HEK293 (cell line): ENCODE measurements around the gene BET1L.
A peak's percentile ranks its signal among the peaks of the same experiment; 100 is the strongest.

ENCODE experiments used
- HOXA7 ChIP-seq: sonication (generic); formaldehyde crosslinking; IDR thresholded peaks from 2 replicates; pipeline ENCODE4 v1.8.1; 2022; ENCODE audit warnings: missing genetic modification reagents, borderline replicate concordance
- KLF8 ChIP-seq: fragments of 450-650 bp; formaldehyde crosslinking; IDR thresholded peaks from 2 replicates; pipeline ENCODE4 v1.5.1; 2016; ENCODE audit warnings: missing biosample characterization, missing genetic modification characterization
- RBAK ChIP-seq: fragments of 450-650 bp; formaldehyde crosslinking; IDR thresholded peaks from 2 replicates; pipeline ENCODE4 v1.5.1; 2016; ENCODE audit warnings: missing biosample characterization, missing genetic modification characterization
- TRIM28 ChIP-seq: IDR thresholded peaks from 2 replicates; pipeline ENCODE4 v1.6.1; 2011; ENCODE audit warnings: low read length, control low read depth, borderline replicate concordance
- ZBTB17 ChIP-seq: fragments of 450-650 bp; formaldehyde crosslinking; IDR thresholded peaks from 2 replicates; pipeline ENCODE4 v1.5.1; 2016; ENCODE audit warnings: missing biosample characterization, missing genetic modification characterization
- ZEB2 ChIP-seq: fragments of 450-650 bp; formaldehyde crosslinking; IDR thresholded peaks from 2 replicates; pipeline ENCODE4 v1.5.1; 2016; ENCODE audit warnings: missing biosample characterization, missing genetic modification characterization
- ZNF114 ChIP-seq: fragments of 450-650 bp; formaldehyde crosslinking; IDR thresholded peaks from 2 replicates; pipeline ENCODE4 v1.5.0; 2017; ENCODE audit warnings: missing biosample characterization, missing genetic modification characterization
- ZNF133 ChIP-seq: fragments of 450-650 bp; formaldehyde crosslinking; IDR thresholded peaks from 2 replicates; pipeline ENCODE4 v1.5.1; 2016; ENCODE audit warnings: missing biosample characterization, missing genetic modification characterization
- ZNF24 ChIP-seq: fragments of 450-650 bp; formaldehyde crosslinking; IDR thresholded peaks from 2 replicates; pipeline ENCODE4 v1.5.1; 2016; ENCODE audit warnings: missing biosample characterization, missing genetic modification characterization
- ZNF302 ChIP-seq: fragments of 450-650 bp; formaldehyde crosslinking; IDR thresholded peaks from 2 replicates; pipeline ENCODE4 v1.5.1; 2016; ENCODE audit warnings: missing biosample characterization, missing genetic modification characterization, low read depth
- ZNF416 ChIP-seq: fragments of 450-650 bp; formaldehyde crosslinking; IDR thresholded peaks from 2 replicates; pipeline ENCODE4 v1.5.1; 2016; ENCODE audit warnings: missing biosample characterization, missing genetic modification characterization
- ZNF423 ChIP-seq: fragments of 450-650 bp; formaldehyde crosslinking; IDR thresholded peaks from 2 replicates; pipeline ENCODE4 v1.5.1; 2016; ENCODE audit warnings: missing biosample characterization, missing genetic modification characterization
- ZNF433 ChIP-seq: fragments of 450-650 bp; formaldehyde crosslinking; IDR thresholded peaks from 2 replicates; pipeline ENCODE4 v1.5.1; 2016; ENCODE audit warnings: missing biosample characterization, missing genetic modification characterization, low read depth
- ZNF514 ChIP-seq: fragments of 450-650 bp; formaldehyde crosslinking; IDR thresholded peaks from 2 replicates; pipeline ENCODE4 v1.5.1; 2016; ENCODE audit warnings: missing biosample characterization, missing genetic modification characterization
- ZNF558 ChIP-seq: fragments of 450-650 bp; formaldehyde crosslinking; IDR thresholded peaks from 2 replicates; pipeline ENCODE4 v1.5.1; 2016; ENCODE audit warnings: missing biosample characterization, missing genetic modification characterization
- ZNF629 ChIP-seq: fragments of 450-650 bp; formaldehyde crosslinking; IDR thresholded peaks from 2 replicates; pipeline ENCODE4 v1.5.1; 2017; ENCODE audit warnings: missing biosample characterization, missing genetic modification characterization
- ZNF654 ChIP-seq: fragments of 450-650 bp; formaldehyde crosslinking; IDR thresholded peaks from 2 replicates; pipeline ENCODE4 v1.5.1; 2016; ENCODE audit warnings: low read depth, missing biosample characterization, missing genetic modification characterization
- ZNF747 ChIP-seq: fragments of 450-650 bp; formaldehyde crosslinking; IDR thresholded peaks from 2 replicates; pipeline ENCODE4 v1.5.1; 2016; ENCODE audit warnings: missing biosample characterization, missing genetic modification characterization
- ZSCAN16 ChIP-seq: fragments of 450-650 bp; formaldehyde crosslinking; IDR thresholded peaks from 2 replicates; pipeline ENCODE4 v1.5.1; 2016; ENCODE audit warnings: missing biosample characterization, missing genetic modification characterization
- TF ChIP-seq, protein P1 (sequence below): fragments of 450-650 bp; formaldehyde crosslinking; IDR thresholded peaks from 2 replicates; pipeline ENCODE4 v1.5.1; 2016; ENCODE audit warnings: missing biosample characterization, missing genetic modification characterization
- TF ChIP-seq, protein P2 (sequence below): fragments of 450-650 bp; formaldehyde crosslinking; optimal IDR thresholded peaks from 2 replicates; pipeline ENCODE3; 2016; ENCODE audit warnings: missing biosample characterization, mild to moderate bottlenecking, missing genetic modification characterization
- TF ChIP-seq, protein P3 (sequence below): sonication (generic); formaldehyde crosslinking; IDR thresholded peaks from 2 replicates; pipeline ENCODE4 v1.8.1; 2022; ENCODE audit warnings: mild to moderate bottlenecking, moderate library complexity, missing genetic modification reagents
- TF ChIP-seq, protein P4 (sequence below): fragments of 450-650 bp; IDR thresholded peaks from 2 replicates; pipeline ENCODE4 v1.5.1; 2018; ENCODE audit warnings: missing biosample characterization, mild to moderate bottlenecking, missing genetic modification characterization
- TF ChIP-seq, protein P5 (sequence below): fragments of 450-650 bp; formaldehyde crosslinking; IDR thresholded peaks from 2 replicates; pipeline ENCODE4 v1.5.1; 2016; ENCODE audit warnings: missing biosample characterization, missing genetic modification characterization
- TF ChIP-seq, protein P6 (sequence below): IDR thresholded peaks from 2 replicates; pipeline ENCODE4 v1.6.1; 2011; ENCODE audit warnings: mild to moderate bottlenecking, low read depth, low read length, borderline replicate concordance
- TF ChIP-seq, protein P7 (sequence below): fragments of 450-650 bp; formaldehyde crosslinking; IDR thresholded peaks from 2 replicates; pipeline ENCODE4 v1.5.1; 2016; ENCODE audit warnings: missing biosample characterization, missing genetic modification characterization
- TF ChIP-seq, protein P8 (sequence below): fragments of 450-650 bp; formaldehyde crosslinking; IDR thresholded peaks from 2 replicates; pipeline ENCODE4 v1.5.1; 2016; ENCODE audit warnings: missing biosample characterization, missing genetic modification characterization

The BET1L gene

DNA sequence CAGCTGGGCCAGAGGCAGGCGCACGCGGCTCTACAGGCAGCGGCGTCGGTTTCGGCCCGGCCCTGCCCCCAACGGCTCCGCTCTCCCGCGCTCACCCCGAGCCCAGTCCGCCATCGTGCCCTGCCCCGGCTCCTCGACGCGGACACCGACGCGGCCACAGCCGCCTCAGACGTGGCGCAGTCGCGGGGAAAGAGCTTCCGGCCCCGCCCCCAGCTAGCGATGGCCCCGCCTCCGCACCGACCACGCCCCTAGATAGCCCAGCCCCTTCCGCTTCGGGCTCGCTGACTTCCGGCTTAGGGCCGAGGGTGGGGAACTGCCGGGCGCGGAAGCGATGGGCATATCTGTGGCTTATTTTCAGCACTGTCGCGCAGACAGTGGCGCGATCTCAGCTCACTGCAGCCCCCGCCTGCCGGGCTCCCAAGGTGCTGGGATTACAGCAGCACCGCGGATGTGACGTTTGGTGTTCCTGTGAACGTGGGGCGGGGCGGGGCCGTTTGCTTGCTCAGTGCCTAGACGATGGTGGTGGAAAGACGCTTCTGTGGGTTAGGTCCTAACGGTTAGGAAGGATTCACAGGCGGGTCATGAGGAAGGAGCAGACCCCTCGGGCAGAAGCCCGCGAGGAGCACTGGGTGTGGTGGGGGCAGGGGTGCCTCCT is at the start of gene BET1L, which contains the start of gene RIC8A (continued):
- TF ChIP-seq ZNF433 (tag by site-specific recombination) = no peak
- TF ChIP-seq ZEB2 (tag by site-specific recombination) = 0 out of 2 replicates have a peak, but pooled peaks have one; percentile 31
- no peak for TF ChIP-seq RBAK (tag by site-specific recombination)
- TF ChIP-seq, protein P1, sequence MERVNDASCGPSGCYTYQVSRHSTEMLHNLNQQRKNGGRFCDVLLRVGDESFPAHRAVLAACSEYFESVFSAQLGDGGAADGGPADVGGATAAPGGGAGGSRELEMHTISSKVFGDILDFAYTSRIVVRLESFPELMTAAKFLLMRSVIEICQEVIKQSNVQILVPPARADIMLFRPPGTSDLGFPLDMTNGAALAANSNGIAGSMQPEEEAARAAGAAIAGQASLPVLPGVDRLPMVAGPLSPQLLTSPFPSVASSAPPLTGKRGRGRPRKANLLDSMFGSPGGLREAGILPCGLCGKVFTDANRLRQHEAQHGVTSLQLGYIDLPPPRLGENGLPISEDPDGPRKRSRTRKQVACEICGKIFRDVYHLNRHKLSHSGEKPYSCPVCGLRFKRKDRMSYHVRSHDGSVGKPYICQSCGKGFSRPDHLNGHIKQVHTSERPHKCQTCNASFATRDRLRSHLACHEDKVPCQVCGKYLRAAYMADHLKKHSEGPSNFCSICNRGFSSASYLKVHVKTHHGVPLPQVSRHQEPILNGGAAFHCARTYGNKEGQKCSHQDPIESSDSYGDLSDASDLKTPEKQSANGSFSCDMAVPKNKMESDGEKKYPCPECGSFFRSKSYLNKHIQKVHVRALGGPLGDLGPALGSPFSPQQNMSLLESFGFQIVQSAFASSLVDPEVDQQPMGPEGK = peak; percentile 71
- peak; percentile 14; the same call in 1 of the 2 replicates for TF ChIP-seq TRIM28
- TF ChIP-seq ZNF302 (tag by site-specific recombination) = no peak
- no peak for TF ChIP-seq ZNF558 (tag by site-specific recombination)
- TF ChIP-seq ZNF133 = no peak
- TF ChIP-seq ZNF629 (tag by site-specific recombination) = peak; percentile 79; the same call in 1 of the 2 replicates
- TF ChIP-seq, protein P2, sequence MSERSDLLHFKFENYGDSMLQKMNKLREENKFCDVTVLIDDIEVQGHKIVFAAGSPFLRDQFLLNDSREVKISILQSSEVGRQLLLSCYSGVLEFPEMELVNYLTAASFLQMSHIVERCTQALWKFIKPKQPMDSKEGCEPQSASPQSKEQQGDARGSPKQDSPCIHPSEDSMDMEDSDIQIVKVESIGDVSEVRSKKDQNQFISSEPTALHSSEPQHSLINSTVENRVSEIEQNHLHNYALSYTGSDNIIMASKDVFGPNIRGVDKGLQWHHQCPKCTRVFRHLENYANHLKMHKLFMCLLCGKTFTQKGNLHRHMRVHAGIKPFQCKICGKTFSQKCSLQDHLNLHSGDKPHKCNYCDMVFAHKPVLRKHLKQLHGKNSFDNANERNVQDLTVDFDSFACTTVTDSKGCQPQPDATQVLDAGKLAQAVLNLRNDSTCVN (tag by site-specific recombination) = peak; percentile 89
- TF ChIP-seq, protein P3, sequence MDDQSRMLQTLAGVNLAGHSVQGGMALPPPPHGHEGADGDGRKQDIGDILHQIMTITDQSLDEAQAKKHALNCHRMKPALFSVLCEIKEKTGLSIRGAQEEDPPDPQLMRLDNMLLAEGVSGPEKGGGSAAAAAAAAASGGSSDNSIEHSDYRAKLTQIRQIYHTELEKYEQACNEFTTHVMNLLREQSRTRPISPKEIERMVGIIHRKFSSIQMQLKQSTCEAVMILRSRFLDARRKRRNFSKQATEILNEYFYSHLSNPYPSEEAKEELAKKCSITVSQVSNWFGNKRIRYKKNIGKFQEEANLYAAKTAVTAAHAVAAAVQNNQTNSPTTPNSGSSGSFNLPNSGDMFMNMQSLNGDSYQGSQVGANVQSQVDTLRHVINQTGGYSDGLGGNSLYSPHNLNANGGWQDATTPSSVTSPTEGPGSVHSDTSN (CRISPR knock-in tag) = peak; percentile 76; the same call in 1 of the 2 replicates
- TF ChIP-seq ZBTB17 (tag by site-specific recombination) = no peak; the same call in 1 of the 2 replicates
- TF ChIP-seq HOXA7 (CRISPR knock-in tag) = no peak
- TF ChIP-seq, protein P4, sequence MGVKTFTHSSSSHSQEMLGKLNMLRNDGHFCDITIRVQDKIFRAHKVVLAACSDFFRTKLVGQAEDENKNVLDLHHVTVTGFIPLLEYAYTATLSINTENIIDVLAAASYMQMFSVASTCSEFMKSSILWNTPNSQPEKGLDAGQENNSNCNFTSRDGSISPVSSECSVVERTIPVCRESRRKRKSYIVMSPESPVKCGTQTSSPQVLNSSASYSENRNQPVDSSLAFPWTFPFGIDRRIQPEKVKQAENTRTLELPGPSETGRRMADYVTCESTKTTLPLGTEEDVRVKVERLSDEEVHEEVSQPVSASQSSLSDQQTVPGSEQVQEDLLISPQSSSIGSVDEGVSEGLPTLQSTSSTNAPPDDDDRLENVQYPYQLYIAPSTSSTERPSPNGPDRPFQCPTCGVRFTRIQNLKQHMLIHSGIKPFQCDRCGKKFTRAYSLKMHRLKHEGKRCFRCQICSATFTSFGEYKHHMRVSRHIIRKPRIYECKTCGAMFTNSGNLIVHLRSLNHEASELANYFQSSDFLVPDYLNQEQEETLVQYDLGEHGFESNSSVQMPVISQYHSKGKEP = no peak
- no peak for TF ChIP-seq ZNF514
- no peak for TF ChIP-seq ZNF24 (tag by site-specific recombination)
- TF ChIP-seq ZNF114 = no peak
- TF ChIP-seq ZNF416 = no peak
- TF ChIP-seq, protein P5, sequence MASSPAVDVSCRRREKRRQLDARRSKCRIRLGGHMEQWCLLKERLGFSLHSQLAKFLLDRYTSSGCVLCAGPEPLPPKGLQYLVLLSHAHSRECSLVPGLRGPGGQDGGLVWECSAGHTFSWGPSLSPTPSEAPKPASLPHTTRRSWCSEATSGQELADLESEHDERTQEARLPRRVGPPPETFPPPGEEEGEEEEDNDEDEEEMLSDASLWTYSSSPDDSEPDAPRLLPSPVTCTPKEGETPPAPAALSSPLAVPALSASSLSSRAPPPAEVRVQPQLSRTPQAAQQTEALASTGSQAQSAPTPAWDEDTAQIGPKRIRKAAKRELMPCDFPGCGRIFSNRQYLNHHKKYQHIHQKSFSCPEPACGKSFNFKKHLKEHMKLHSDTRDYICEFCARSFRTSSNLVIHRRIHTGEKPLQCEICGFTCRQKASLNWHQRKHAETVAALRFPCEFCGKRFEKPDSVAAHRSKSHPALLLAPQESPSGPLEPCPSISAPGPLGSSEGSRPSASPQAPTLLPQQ (tag by site-specific recombination) = 0 out of 2 replicates have a peak, but pooled peaks have one; percentile 26
- no peak for TF ChIP-seq ZNF654 (tag by site-specific recombination)
- no peak for TF ChIP-seq ZNF747 (tag by site-specific recombination)
- TF ChIP-seq, protein P6, sequence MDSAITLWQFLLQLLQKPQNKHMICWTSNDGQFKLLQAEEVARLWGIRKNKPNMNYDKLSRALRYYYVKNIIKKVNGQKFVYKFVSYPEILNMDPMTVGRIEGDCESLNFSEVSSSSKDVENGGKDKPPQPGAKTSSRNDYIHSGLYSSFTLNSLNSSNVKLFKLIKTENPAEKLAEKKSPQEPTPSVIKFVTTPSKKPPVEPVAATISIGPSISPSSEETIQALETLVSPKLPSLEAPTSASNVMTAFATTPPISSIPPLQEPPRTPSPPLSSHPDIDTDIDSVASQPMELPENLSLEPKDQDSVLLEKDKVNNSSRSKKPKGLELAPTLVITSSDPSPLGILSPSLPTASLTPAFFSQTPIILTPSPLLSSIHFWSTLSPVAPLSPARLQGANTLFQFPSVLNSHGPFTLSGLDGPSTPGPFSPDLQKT = peak; percentile 75; the same call in 1 of the 2 replicates
- TF ChIP-seq, protein P7, sequence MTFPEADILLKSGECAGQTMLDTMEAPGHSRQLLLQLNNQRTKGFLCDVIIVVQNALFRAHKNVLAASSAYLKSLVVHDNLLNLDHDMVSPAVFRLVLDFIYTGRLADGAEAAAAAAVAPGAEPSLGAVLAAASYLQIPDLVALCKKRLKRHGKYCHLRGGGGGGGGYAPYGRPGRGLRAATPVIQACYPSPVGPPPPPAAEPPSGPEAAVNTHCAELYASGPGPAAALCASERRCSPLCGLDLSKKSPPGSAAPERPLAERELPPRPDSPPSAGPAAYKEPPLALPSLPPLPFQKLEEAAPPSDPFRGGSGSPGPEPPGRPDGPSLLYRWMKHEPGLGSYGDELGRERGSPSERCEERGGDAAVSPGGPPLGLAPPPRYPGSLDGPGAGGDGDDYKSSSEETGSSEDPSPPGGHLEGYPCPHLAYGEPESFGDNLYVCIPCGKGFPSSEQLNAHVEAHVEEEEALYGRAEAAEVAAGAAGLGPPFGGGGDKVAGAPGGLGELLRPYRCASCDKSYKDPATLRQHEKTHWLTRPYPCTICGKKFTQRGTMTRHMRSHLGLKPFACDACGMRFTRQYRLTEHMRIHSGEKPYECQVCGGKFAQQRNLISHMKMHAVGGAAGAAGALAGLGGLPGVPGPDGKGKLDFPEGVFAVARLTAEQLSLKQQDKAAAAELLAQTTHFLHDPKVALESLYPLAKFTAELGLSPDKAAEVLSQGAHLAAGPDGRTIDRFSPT (tag by site-specific recombination) = no peak
- TF ChIP-seq ZNF423 (tag by site-specific recombination) = no peak
- TF ChIP-seq, protein P8, sequence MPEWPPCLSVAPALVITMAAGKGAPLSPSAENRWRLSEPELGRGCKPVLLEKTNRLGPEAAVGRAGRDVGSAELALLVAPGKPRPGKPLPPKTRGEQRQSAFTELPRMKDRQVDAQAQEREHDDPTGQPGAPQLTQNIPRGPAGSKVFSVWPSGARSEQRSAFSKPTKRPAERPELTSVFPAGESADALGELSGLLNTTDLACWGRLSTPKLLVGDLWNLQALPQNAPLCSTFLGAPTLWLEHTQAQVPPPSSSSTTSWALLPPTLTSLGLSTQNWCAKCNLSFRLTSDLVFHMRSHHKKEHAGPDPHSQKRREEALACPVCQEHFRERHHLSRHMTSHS (tag by site-specific recombination) = no peak
- TF ChIP-seq KLF8 (tag by site-specific recombination) = peak; percentile 66
- TF ChIP-seq ZSCAN16 (tag by site-specific recombination) = no peak
